ENCODE results near the gene CAT. TPM values are rescaled to one million over a fixed set of nuclear protein-coding genes. Genes with fewer than 3 reads are reported as not detected.
A peak's percentile ranks its signal among the peaks of the same experiment; 100 is the strongest.

Gene CAT
- total and polyA plus RNA-seq, 4 donors = 91.8 to 319 (median 106) TPM

- 93 to 95% methylated on average over 14 of the region's 14 CpGs for WGBS, 2 donors
- Histone ChIP-seq H3K4me3 (no peak overlapping the region), H3K36me3 (ENCODE audit: control insufficient read depth in 4 of 4, insufficient read depth in 4 of 4, low read length in 4 of 4) (peaks cover 34 to 65% (median 57%) of the 10 kb centered on the region in 4 donors), H3K4me1 (ENCODE audit: control insufficient read depth in 5 of 5, insufficient read depth in 5 of 5, low read length in 5 of 5) (peaks cover 0 to 4% (median 0%) of the 10 kb centered on the region in 5 donors), H3K9me3 (ENCODE audit: control insufficient read depth in 4 of 4, insufficient read depth in 3 of 4, low read length in 3 of 4) (peaks cover 0 to 3% (median 1%) of the 10 kb centered on the region in 4 donors), H3K9ac (ENCODE audit: insufficient read depth in 1 of 2, low read length in 2 of 2) (no peak overlapping the region), H3K27ac (ENCODE audit: low read depth in 1 of 2, low read length in 1 of 2) (no peak overlapping the region), H3K27me3 (ENCODE audit: control insufficient read depth in 3 of 3, insufficient read depth in 3 of 3, low read length in 2 of 3) (no peaks in the 10 kb centered on the region)
- DNase-seq (no peak), ATAC-seq (ENCODE audit: insufficient read depth, low FRiP score) (no peak)
- no peak for TF ChIP-seq CTCF (IDR thresholded peaks at IDR 0.05; ENCODE audit: control extremely low read depth, extremely low read depth)
Measured at GRCh38 chr11:34461215-34461614, 22.5 kb downstream of the CAT start.

GRCh38 chr11:34464591-34465051 is 25.9 kb downstream of the CAT start:
- DNase-seq = no peak
- WGBS, 2 donors = 46 to 67% methylated on average over 7 of the region's 7 CpGs
- Histone ChIP-seq H3K36me3 (ENCODE audit: control insufficient read depth in 4 of 4, insufficient read depth in 4 of 4, low read length in 4 of 4) (peaks cover 31 to 67% (median 57%) of the 10 kb centered on the region in 4 donors), H3K4me1 (ENCODE audit: control insufficient read depth in 5 of 5, insufficient read depth in 5 of 5, low read length in 5 of 5) (peaks cover 0 to 3% (median 0%) of the 10 kb centered on the region in 5 donors), H3K9me3 (ENCODE audit: control insufficient read depth in 4 of 4, insufficient read depth in 3 of 4, low read length in 3 of 4) (peaks cover 0 to 10% (median 1%) of the 10 kb centered on the region in 4 donors), H3K27ac (ENCODE audit: low read depth in 1 of 2, low read length in 1 of 2) (no peak overlapping the region), H3K4me3 (no peak overlapping the region), H3K27me3 (ENCODE audit: control insufficient read depth in 3 of 3, insufficient read depth in 3 of 3, low read length in 2 of 3) (no peaks in the 10 kb centered on the region), H3K9ac (ENCODE audit: insufficient read depth in 1 of 2, low read length in 2 of 2) (no peak overlapping the region)
- TF ChIP-seq CTCF (IDR thresholded peaks at IDR 0.05; ENCODE audit: control extremely low read depth, extremely low read depth) = no peak
- ATAC-seq (ENCODE audit: insufficient read depth, low FRiP score) = no peak

- peaks cover 0 to 10% (median 1%) of the 10 kb centered on the region in 4 donors for H3K9me3 ChIP-seq (ENCODE audit: control insufficient read depth in 4 of 4, insufficient read depth in 3 of 4, low read length in 3 of 4)
- H3K27me3 ChIP-seq (ENCODE audit: control insufficient read depth in 3 of 3, insufficient read depth in 3 of 3, low read length in 2 of 3) = no peaks in the 10 kb centered on the region
- no peak for ATAC-seq (ENCODE audit: insufficient read depth, low FRiP score)
- peaks cover 37 to 72% (median 65%) of the 10 kb centered on the region in 4 donors for H3K36me3 ChIP-seq (ENCODE audit: control insufficient read depth in 4 of 4, insufficient read depth in 4 of 4, low read length in 4 of 4)
- H3K4me1 ChIP-seq (ENCODE audit: control insufficient read depth in 5 of 5, insufficient read depth in 5 of 5, low read length in 5 of 5) = no peaks in the 10 kb centered on the region
- H3K4me3 ChIP-seq = no peak overlapping the region
- H3K27ac ChIP-seq (ENCODE audit: low read depth in 1 of 2, low read length in 1 of 2) = no peak overlapping the region
- no peak overlapping the region for H3K9ac ChIP-seq (ENCODE audit: insufficient read depth in 1 of 2, low read length in 2 of 2)
- peak in 2 of 3 donors; percentile 17 to 19 for DNase-seq
- TF ChIP-seq CTCF (IDR thresholded peaks at IDR 0.05; ENCODE audit: control extremely low read depth, extremely low read depth) = no peak
- WGBS, 2 donors = 78 to 99% methylated on average over 3 of the region's 3 CpGs
Measured at GRCh38 chr11:34466802-34467488, 28.2 kb downstream of the CAT start.

Measured in lung (tissue), 12 donors.